GM08714 (cell line): ENCODE data around the gene ZMYM2.

Experiments used
- H3K4me3 ChIP-seq: fragments of 200-500 bp; sonication (Bioruptor generic); 2 replicates; pipeline ENCODE4 v1.5.1; 2014; ENCODE audit warnings: mild to moderate bottlenecking, low read length, inconsistent platforms
- ZNF274 ChIP-seq: IDR thresholded peaks from 2 replicates; pipeline ENCODE4 v1.6.1; 2012; ENCODE audit warnings: mild to moderate bottlenecking, low read depth, low read length

The ZMYM2 gene

GRCh38 chr13:19958155-19959111 lies at the start of gene ZMYM2:
Gene ZMYM2 (plus strand): TSS chr13:19958727. CDS start chr13:19993073, 34,346 bp downstream.
- TF ChIP-seq ZNF274 = no peak
- peak within 1 kb of the TSS; percentile 78 for H3K4me3 ChIP-seq

- TF ChIP-seq ZNF274 = no peak
- H3K4me3 ChIP-seq = no peak overlapping the region
Observed at GRCh38 chr13:19910336-19911072, 48.0 kb upstream of the ZMYM2 start.

DNA sequence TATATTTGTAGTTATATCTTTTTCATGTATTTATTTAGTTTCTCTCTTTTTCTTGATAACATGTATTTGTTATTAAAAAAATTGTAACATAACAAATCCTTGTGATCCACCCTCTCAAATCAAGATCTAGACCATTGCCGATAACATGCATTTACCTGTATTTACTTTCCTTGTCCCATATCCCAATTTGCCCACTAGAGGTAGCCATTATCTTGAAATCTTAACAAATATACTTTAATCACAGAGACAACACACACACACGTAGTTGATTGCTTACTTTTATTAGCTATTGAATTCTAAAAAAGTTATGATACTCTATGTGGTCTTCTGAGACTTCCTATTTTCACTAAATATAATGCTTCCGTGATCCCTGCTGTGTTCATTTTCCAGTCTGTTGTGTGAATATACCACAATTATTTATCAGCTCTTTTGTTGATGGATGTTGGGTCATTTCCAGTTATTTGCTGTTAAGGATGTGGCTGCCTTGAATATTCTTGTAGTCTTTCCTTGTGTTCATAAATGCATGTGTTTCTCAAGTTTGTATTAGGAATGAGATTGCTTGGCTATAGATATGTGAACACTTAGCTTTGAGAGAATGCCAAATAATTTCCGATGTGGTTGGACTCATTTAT lies 31.3 kb upstream of the ZMYM2 start:
- H3K4me3 ChIP-seq = no peak overlapping the region
- TF ChIP-seq ZNF274 = no peak

DNA sequence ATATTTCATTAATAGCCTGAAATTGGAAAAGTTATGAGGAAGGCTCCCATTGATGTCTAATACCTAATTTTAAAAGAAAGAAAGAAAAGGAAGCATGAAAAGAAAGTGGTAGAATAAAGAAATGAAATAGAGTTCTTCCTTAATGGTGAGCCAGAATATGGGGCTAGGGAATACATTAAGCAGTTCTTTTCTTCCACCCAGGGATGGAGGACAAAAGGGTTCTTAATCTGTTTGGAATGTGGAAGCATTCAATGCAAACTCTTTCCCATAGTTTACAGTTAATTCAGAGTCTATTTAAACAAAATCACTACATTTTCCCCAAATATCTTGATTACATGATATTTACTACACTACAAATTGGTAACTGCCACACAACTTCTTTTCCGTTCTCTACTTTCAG lies 18.4 kb upstream of the ZMYM2 start:
- no peak overlapping the region for H3K4me3 ChIP-seq
- no peak for TF ChIP-seq ZNF274

GRCh38 chr13:19950374-19950773 lies 8.2 kb upstream of the ZMYM2 start:
- no peak for TF ChIP-seq ZNF274
- no peak overlapping the region for H3K4me3 ChIP-seq

- TF ChIP-seq ZNF274 = no peak
- no peak overlapping the region for H3K4me3 ChIP-seq
Observed at GRCh38 chr13:19952850-19953249, 5.7 kb upstream of the ZMYM2 start.

GRCh38 chr13:19955873-19956559 lies 2.5 kb upstream of the ZMYM2 start:
- H3K4me3 ChIP-seq = no peak overlapping the region
- no peak for TF ChIP-seq ZNF274

DNA sequence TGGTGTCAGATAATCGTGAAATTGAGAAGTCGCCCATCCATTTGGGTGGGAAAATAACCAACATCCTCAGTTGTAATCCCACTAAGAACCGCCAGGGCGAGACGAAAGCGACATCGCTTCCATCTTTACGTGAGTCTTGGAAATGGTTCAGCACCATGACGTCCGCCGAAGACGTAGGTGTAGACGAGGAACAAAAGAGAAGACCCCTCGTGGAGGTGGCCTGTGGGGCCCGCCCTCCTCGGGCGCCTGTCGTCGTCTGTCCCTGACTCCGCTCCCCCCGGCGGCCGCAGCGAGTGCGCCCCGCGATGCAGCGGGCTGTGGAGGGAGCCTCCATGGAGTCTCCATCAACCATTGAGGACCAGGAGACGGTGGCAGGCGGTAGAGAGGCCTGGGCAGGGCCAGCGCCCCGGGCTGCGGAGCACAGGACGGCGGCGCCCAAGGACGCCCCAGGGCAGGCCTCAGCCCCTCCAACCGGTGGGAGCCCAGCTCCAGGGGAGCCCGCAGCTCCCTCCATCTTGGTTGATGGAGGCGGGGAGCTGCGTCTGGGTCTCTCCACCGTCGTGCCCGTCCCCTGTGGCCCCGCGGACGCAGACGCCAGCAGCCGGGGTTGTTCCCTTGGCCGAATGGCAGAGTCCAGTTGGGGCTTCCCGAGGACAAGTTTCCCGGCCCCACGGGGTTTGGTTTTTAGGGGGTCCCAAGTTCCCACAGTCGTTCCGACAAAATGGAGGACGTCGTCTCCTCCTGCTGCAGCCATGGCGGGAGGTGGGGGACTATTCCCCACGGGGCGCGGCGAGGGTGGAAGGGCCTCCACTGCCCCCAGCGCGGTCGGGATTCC lies 990 bp upstream of the ZMYM2 start:
- TF ChIP-seq ZNF274 = no peak
- peak overlapping the region; percentile 78; the same call in 1 of the 2 replicates for H3K4me3 ChIP-seq

DNA sequence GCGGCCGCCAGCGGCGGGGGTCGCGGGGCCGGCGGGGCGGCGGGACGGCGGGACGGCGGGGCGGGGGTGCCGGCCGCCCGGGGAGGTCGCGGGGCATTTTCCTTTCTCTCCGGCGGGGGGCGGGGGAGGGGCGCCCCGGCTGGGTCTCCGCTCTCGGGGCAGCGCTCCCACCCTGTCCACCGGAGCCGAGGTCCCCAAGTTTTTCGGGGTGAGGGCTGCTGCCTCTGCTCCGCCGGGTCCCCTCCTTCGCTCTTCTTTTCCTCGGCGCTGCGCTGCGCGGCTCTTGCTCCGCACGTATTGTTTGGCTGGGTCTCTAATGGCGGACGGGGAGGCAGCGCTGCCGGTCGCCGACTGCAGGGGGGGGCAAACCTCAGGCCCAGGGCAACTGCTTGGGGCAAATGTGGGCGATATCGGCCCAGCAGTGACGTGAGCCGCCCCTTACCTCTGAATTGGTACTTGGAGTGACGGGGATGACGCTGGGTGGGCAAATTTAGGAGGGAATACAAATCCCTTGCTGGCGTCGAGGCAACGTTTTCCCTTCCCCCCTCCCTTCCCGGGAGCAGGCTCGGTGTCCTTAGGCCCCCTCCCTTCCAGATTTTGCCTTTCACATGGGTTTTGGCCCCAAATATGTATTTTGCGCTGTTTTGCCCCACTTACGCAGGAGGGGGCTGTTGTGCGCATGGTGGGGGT lies 759 bp downstream of the ZMYM2 start:
- TF ChIP-seq ZNF274 = no peak
- peak overlapping the region; percentile 67 for H3K4me3 ChIP-seq

- TF ChIP-seq ZNF274 = no peak
- peak overlapping the region; percentile 67 for H3K4me3 ChIP-seq
Observed at GRCh38 chr13:19959831-19960652, 1.5 kb downstream of the ZMYM2 start.

DNA sequence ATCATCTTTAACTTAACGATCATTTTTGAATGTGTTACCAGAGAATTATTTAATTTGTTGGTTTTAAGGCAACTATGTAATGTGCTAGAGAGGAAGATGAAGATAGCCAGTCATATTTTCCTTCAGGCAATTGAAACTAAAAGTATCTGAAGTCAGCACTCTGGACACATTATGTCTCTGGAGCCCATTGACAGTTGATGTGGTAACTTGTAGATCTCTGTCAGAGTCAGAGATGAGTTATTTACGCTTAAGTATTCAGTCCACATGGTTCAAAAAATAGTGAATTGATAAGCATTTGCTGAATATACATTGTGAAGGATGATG lies 2.1 kb downstream of the ZMYM2 start:
- no peak overlapping the region; the same call in 1 of the 2 replicates for H3K4me3 ChIP-seq
- no peak for TF ChIP-seq ZNF274

GRCh38 chr13:19961489-19961888 lies 3.0 kb downstream of the ZMYM2 start:
- TF ChIP-seq ZNF274 = no peak
- H3K4me3 ChIP-seq = no peak overlapping the region
